Measurements from ENCODE around the gene ZNF771. TPM values are rescaled to one million over a fixed set of nuclear protein-coding genes. Genes with fewer than 3 reads are reported as not detected.

Gene ZNF771
- total and polyA plus RNA-seq, 2 experiments from 2014 or later = 10.8 to 12.0 TPM

- Histone ChIP-seq H3K9me2 (ENCODE audit: insufficient read depth) (peaks cover 7% of the 10 kb centered on the region), H3K27ac (ENCODE audit: low read depth) (peak within 1 kb of the TSS; percentile 74), H3K4me2 (peak within 1 kb of the TSS; percentile 84), H3K4me1 (ENCODE audit: insufficient read depth) (peaks cover 14% of the 10 kb centered on the region; the same call in 1 of the 2 replicates), H3F3A (replicated peaks; ENCODE audit: low read depth) (peaks cover 6% of the 10 kb centered on the region; the same call in 1 of the 2 replicates), H2AFZ (peak within 1 kb of the TSS; percentile 57), H3K27me3 (ENCODE audit: insufficient read depth) (no peaks in the 10 kb centered on the region), H3K79me2 (replicated peaks; ENCODE audit: insufficient read depth) (peaks cover 13% of the 10 kb centered on the region), H3K4me3 (peak within 1 kb of the TSS; percentile 77), H4K20me1 (replicated peaks; ENCODE audit: insufficient read depth) (peaks cover 8% of the 10 kb centered on the region), H3K36me3 (ENCODE audit: insufficient read depth) (no peaks in the 10 kb centered on the region)
- Mint-ChIP-seq H3K4me3 (peak within 1 kb of the TSS; percentile 77), H3K27me3 (ENCODE audit: insufficient read depth, low read depth, poor library complexity) (peaks cover 13% of the 10 kb centered on the region), H3K36me3 (ENCODE audit: low read depth) (peaks cover 26% of the 10 kb centered on the region), H3K9me3 (peaks cover 19% of the 10 kb centered on the region; the same call in 2 of the 3 replicates), H3K27ac (peak within 1 kb of the TSS; percentile 88), H3K4me1 (peaks cover 25% of the 10 kb centered on the region)
- TF ChIP-seq ZNF114 (CRISPR knock-in tag; IDR thresholded peaks at IDR 0.05) (peak; percentile 96; the same call in 1 of the 2 replicates), REST (IDR thresholded peaks at IDR 0.05; ENCODE audit: unreplicated experiment) (no peak), ZNF462 (CRISPR knock-in tag; IDR thresholded peaks at IDR 0.05) (no peak), CTCF (conservative IDR thresholded peaks at IDR 0.05; ENCODE audit: low read depth in 2 of 2) (peak; percentile 40 to 44), ZNF331 (CRISPR knock-in tag; IDR thresholded peaks at IDR 0.05; ENCODE audit: low read depth) (no peak), CREB1 (CRISPR knock-in tag; IDR thresholded peaks at IDR 0.05; ENCODE audit: low read depth) (peak; percentile 56), ETS1 (IDR thresholded peaks at IDR 0.05) (0 out of 2 replicates have a peak, but pooled peaks have one; percentile 11), POLR2AphosphoS5 (IDR thresholded peaks at IDR 0.05; ENCODE audit: low read depth) (peak; percentile 87), EZH2 (IDR thresholded peaks at IDR 0.05; ENCODE audit: low read depth, unreplicated experiment) (no peak), NANOG (IDR thresholded peaks at IDR 0.05; ENCODE audit: borderline replicate concordance) (no peak), EZH2phosphoT487 (IDR thresholded peaks at IDR 0.05; ENCODE audit: unreplicated experiment) (no peak), STAT1 (IDR thresholded peaks at IDR 0.05; ENCODE audit: unreplicated experiment) (no peak), JUNB (IDR thresholded peaks at IDR 0.05; ENCODE audit: unreplicated experiment) (no peak)
- ATAC-seq (peak; percentile 92), DNase-seq (ENCODE audit: low spot score) (peak; percentile 99)
These were observed 38.2 kb downstream of the ZNF771 start, which contains the start of gene SEPHS2 for GRCh38 chr16:30445408-30446202. Gene SEPHS2, minus strand, starts transcription at chr16:30445874. Its CDS starts 147 bp downstream, at chr16:30445727.
